SU-DHL-6 (cell line): Measurements from ENCODE around the gene IFITM5.

Source experiments
- H2AFZ ChIP-seq: fragments of 200-600 bp; sonication (generic); 2 replicates; pipeline ENCODE4 v1.6.1; 2014; ENCODE audit warnings: low read depth, mild to moderate bottlenecking, moderate library complexity, mixed read lengths, antibody characterized with exemption, low read length; ENCODE audit not compliant: severe bottlenecking
- H3F3A ChIP-seq: fragments of 200-600 bp; shearing (Covaris generic); 2 replicates; pipeline ENCODE4 v1.6.0; 2016; ENCODE audit warnings: antibody characterized with exemption, mild to moderate bottlenecking; ENCODE audit not compliant: insufficient read depth
- H3K27ac ChIP-seq: fragments of 200-600 bp; sonication (generic); 2 replicates; pipeline ENCODE4 v1.5.1; 2016; ENCODE audit warnings: low read depth, mild to moderate bottlenecking, low read length, moderate library complexity, mixed read lengths
- H3K27me3 ChIP-seq: fragments of 200-600 bp; sonication (generic), shearing (Covaris generic); 2 replicates; pipeline ENCODE4 v1.6.0; 2014; ENCODE audit warnings: mild to moderate bottlenecking, low read length
- H3K36me3 ChIP-seq: fragments of 200-600 bp; sonication (generic); 2 replicates; pipeline ENCODE4 v1.6.1; 2014; ENCODE audit warnings: mild to moderate bottlenecking, low read length, mixed read lengths
- H3K4me2 ChIP-seq: fragments of 300-600, 200-600 bp; shearing (Covaris generic), sonication (generic); 2 replicates; pipeline ENCODE4 v1.6.0; 2014; ENCODE audit warnings: low read length, low read depth, mild to moderate bottlenecking; ENCODE audit not compliant: poor library complexity, severe bottlenecking
- H3K4me3 ChIP-seq: fragments of 200-600 bp; sonication (generic); 2 replicates; pipeline ENCODE4 v1.5.1; 2014; ENCODE audit warnings: antibody characterized with exemption, low read length, mild to moderate bottlenecking, mixed read lengths; ENCODE audit not compliant: insufficient read depth, poor library complexity, severe bottlenecking
- H3K79me2 ChIP-seq: fragments of 200-600 bp; sonication (generic); 2 replicates; pipeline ENCODE4 v1.6.1; 2014; ENCODE audit warnings: mild to moderate bottlenecking, low read length, moderate library complexity; ENCODE audit not compliant: insufficient read depth
- H3K9ac ChIP-seq: fragments of 200-600 bp; sonication (generic); 2 replicates; pipeline ENCODE4 v1.7.0; 2014; ENCODE audit warnings: mild to moderate bottlenecking, low read length
- H3K9me2 ChIP-seq: fragments of 200-600 bp; sonication (generic); replicated peaks from 2 replicates; pipeline ENCODE4 v1.6.1; 2014; ENCODE audit warnings: low read length; ENCODE audit not compliant: insufficient read depth
- H3K9me3 ChIP-seq: fragments of 200-600 bp; sonication (generic); 2 replicates; pipeline ENCODE4 v1.6.1; 2014; ENCODE audit warnings: low read length, mixed read lengths; ENCODE audit not compliant: insufficient read depth
- H4K20me1 ChIP-seq: fragments of 200-600 bp; sonication (generic); 2 replicates; pipeline ENCODE4 v1.6.1; 2014; ENCODE audit warnings: low read depth, mild to moderate bottlenecking, antibody characterized with exemption, low read length, moderate library complexity, mixed read lengths
- CTCF ChIP-seq: fragments of 200-600 bp; sonication (generic); IDR thresholded peaks from one replicate; pipeline ENCODE4 v1.5.1; 2017; ENCODE audit warnings: antibody characterized with exemption, mild to moderate bottlenecking, low read length, moderate library complexity; ENCODE audit not compliant: insufficient read depth, poor library complexity, severe bottlenecking
- EZH2phosphoT487 ChIP-seq: fragments of 200-600 bp; sonication (generic), shearing (Covaris generic); conservative IDR thresholded peaks from 2 replicates; pipeline ENCODE4 v1.6.1; 2018; ENCODE audit warnings: mild to moderate bottlenecking, antibody characterized with exemption, low read length, moderate library complexity, mixed read lengths

The IFITM5 gene

GRCh38 chr11:304061-304506 is 4.8 kb upstream of the IFITM5 start:
- H3F3A ChIP-seq = no peaks in the 10 kb centered on the region; the same call in 1 of the 2 replicates
- H3K36me3 ChIP-seq = no peaks in the 10 kb centered on the region
- no peak overlapping the region for H3K4me2 ChIP-seq
- no peak overlapping the region for H3K9ac ChIP-seq
- no peak overlapping the region for H2AFZ ChIP-seq
- H3K9me3 ChIP-seq = no peaks in the 10 kb centered on the region
- H3K4me3 ChIP-seq = no peak overlapping the region
- TF ChIP-seq CTCF (no peak), EZH2phosphoT487 (no peak)
- H3K27me3 ChIP-seq = no peaks in the 10 kb centered on the region
- H3K9me2 ChIP-seq = no peaks in the 10 kb centered on the region
- no peaks in the 10 kb centered on the region for H4K20me1 ChIP-seq
- no peak overlapping the region for H3K27ac ChIP-seq
- no peaks in the 10 kb centered on the region for H3K79me2 ChIP-seq

- Histone ChIP-seq H3K9me2 (no peaks in the 10 kb centered on the region), H3K27ac (no peak overlapping the region), H3F3A (no peaks in the 10 kb centered on the region; the same call in 1 of the 2 replicates), H3K9ac (no peak overlapping the region), H3K79me2 (no peaks in the 10 kb centered on the region), H3K4me2 (no peak overlapping the region), H3K36me3 (no peaks in the 10 kb centered on the region), H2AFZ (no peak overlapping the region), H3K27me3 (no peaks in the 10 kb centered on the region), H3K9me3 (no peaks in the 10 kb centered on the region), H3K4me3 (no peak overlapping the region), H4K20me1 (no peaks in the 10 kb centered on the region)
- TF ChIP-seq CTCF (no peak), EZH2phosphoT487 (no peak)
Measured at GRCh38 chr11:303363-303762, 4.0 kb upstream of the IFITM5 start.

- no peaks in the 10 kb centered on the region; the same call in 1 of the 2 replicates for H3F3A ChIP-seq
- no peak overlapping the region for H3K9ac ChIP-seq
- H3K4me2 ChIP-seq = no peak overlapping the region
- no peaks in the 10 kb centered on the region for H4K20me1 ChIP-seq
- H3K9me2 ChIP-seq = no peaks in the 10 kb centered on the region
- no peak overlapping the region for H2AFZ ChIP-seq
- H3K79me2 ChIP-seq = no peaks in the 10 kb centered on the region
- H3K27me3 ChIP-seq = no peaks in the 10 kb centered on the region
- TF ChIP-seq EZH2phosphoT487 = no peak
- TF ChIP-seq CTCF = no peak
- H3K9me3 ChIP-seq = no peaks in the 10 kb centered on the region
- no peak overlapping the region for H3K4me3 ChIP-seq
- no peak overlapping the region for H3K27ac ChIP-seq
- no peaks in the 10 kb centered on the region for H3K36me3 ChIP-seq
Measured at GRCh38 chr11:299951-300735, 817 bp upstream of the IFITM5 start.
